LoVo (cell line): ENCODE data around the gene MAML2.

ENCODE experiments used
- DNase-seq: peaks from one replicate; pipeline ENCODE4 v3.0.0-alpha.2; 2016; ENCODE audit warnings: low spot score

The MAML2 gene

DNA sequence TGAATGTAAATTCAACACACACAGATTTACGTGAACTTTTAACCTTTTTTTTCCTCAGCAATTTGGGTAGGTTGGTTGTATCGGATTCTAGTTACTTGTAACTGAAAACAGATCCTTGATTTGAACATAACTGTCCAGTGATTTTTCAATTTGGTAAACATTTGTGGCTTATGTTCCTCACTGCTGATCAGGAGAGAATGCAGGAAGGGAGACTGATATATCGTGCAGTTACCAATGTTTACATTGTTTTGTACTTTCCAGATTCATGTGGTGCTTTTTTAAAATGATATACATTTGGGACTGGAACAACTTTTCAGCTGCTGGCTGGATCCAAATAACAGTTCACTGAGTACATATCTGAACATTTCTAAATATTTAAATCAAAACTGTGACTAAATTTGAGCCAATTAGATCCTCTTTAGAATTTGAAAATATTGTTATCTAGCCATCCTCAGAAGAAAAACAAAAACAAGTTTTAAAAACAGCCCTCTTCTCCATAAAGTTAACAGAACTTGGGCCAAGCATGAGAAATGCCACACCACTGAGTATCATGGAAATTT lies 334.8 kb downstream of the MAML2 start:
- no peak for DNase-seq

DNA sequence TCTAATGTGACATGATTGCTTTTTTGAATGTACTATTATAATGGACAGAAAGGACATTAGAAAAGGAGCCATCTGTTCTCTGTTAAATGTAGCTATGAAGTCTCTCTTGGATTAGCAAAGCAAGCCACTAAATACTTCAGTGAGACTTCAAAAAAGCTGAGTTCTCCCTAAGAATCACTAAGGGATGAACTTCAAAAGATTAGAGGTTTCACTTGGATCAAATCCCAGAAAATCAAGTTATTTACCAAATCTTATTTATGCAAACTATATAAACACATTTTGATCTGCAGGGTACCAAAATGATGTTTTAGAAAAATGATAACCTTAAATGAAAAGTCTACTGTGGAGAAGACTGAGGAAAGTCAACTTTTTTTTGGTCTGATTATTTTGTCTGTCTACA lies 337.0 kb downstream of the MAML2 start:
- DNase-seq, result no peak

DNA sequence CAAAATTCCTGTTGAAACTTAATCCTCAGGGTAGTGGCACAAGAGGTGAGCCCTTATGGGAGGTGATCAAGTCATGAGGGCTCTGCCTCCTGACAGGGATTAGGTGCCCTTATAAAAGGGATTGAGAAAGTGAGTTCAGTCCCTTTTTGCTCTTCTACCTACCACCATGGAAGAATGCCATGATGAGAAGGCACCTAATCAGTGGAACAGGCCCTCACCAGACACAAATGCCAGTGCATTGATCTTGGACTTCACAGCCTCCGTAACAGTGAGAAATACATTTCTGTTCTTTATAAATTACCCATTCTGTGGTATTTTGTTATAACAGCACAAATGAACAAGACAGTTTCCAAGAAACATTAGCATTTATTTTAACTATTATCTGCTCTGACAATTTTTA lies 338.1 kb downstream of the MAML2 start:
- DNase-seq, result no peak

DNA sequence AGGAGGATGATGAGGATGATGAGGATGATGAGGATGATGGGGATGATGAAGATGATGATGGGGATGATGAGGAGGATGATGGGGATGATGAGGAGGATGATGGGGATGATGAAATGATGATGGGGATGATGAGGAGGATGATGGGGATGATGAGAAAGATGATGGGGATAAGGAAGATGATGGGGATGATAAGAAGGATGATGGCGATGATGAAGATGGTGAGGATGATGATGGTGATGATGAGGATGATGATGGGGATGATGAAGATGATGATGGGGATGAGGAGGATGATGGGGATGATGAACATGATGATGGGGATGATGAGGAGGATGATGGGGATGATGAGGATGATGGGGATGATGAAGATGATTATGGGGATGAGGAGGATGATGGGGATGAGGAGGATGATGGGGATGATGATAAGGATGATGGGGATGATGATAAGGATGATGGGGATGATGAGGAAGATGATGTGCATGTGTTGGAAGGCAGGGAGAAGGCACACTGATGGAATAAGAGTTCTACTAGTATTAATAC lies 340.2 kb downstream of the MAML2 start:
- no peak for DNase-seq

DNA sequence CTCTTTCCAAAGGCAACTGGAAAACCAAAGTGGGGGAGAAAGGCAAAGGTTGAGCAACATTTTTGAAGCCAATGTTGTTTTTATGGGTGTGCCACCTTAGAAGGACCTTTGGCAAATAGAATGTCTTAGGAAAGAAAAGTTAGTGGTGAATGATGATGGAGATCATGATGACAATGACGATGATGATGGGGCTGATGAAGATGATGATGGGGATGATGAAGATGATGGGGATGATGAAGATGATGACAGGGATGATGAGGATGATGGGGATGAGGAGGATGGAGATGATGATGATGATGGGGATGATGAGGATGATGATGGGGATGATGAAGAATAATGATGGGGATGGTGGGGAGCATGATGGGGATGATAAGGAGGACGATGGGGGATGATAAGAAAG lies 340.7 kb downstream of the MAML2 start:
- DNase-seq, result no peak

DNA sequence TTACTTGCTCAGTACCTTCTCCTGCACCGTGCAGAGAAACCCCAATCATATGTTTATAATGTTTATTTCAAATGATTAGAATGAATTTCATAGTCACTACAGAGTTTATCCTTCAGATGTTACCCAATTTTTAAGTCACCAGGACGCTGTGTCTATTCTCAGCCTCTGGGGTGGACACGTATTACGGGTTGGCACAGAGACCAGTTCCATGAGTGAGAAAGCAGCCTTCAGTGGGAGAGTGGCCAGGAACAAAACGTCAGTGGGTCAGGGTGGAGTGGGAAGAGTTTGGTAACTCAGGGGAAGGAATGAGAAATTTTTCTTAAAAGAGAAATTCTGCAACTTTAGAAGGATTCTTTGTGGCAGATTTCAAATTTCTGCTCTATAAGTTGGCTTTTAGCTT lies 342.0 kb downstream of the MAML2 start:
- no peak for DNase-seq

DNA sequence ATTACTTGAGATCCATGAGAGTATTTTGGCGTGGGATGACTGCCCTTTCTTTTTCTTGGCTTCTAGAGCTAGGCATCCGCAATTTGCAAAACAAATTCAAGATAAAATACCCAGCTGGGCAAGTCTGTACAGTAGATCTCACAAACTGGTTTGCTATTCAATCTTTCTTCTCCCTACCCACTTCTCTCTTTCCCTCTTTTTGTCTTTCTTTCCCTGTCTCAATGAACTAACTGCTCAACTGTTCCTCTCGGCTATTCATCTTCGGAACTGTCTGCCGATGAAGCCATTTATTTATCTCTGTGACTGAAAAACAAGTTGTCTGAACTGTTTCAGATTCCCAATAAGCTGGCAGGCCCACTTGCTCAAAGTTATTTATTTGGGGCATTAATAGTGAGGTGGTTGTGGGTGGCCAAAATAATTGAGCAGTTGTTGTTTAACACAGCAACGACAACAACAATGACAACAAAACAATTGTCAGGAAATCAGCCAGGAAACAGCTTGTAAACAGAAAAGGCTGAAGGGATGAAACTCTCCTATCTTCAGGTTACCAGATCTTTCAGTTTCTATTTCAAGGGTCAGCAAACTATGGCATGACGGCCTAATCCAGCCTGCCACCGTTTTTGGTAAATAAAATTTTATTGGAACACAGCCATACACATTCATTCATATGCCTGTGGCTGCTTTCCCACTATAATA lies 343.1 kb downstream of the MAML2 start:
- DNase-seq, result no peak

DNA sequence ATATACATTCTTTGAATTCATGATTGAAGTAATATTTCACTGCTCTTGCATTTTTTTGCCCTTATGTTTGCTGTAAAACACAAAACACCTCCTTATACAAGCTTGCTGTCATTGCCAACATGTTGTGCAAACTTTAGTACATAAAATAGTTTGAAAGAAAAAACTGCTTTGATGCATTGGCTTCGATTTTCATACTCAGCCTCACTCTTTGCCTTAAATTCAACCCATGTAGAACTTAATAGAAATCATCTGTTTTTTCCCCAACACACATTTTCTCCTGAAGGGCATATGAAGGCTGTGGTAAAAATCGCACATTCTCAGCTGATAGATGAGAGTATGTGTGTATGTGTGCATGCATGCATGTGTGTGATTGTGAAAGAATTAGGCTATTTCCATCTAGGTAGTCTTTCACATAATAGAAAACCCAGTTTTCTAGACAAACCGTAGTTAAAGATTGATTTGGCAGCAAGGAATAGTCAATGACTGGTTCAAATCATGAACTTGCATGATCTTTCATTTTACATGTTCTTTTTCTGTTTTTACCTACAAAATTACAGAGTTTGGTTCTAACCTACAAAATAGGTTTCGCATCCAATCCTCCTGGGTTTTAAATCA lies 346.3 kb downstream of the MAML2 start:
- DNase-seq, result no peak

DNA sequence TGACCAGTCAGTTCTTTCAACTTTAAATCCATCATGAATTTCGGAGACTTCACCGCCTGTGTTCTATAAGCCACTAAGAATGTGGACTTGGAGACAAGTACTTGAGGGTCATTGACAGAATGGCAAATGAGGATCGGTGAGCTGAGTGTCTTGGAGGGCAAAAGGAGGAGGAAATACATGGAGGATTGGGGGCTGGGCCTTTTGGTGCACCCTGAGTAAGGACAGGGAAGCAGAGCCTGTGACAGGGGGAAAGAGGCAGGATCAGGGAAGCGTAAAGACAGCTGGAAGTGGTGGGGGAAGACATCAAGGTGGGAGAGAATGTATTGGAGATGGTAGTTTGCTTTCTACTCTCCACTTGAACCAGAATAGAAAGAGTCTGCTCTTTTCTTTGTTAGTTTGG lies 348.7 kb downstream of the MAML2 start:
- no peak for DNase-seq

DNA sequence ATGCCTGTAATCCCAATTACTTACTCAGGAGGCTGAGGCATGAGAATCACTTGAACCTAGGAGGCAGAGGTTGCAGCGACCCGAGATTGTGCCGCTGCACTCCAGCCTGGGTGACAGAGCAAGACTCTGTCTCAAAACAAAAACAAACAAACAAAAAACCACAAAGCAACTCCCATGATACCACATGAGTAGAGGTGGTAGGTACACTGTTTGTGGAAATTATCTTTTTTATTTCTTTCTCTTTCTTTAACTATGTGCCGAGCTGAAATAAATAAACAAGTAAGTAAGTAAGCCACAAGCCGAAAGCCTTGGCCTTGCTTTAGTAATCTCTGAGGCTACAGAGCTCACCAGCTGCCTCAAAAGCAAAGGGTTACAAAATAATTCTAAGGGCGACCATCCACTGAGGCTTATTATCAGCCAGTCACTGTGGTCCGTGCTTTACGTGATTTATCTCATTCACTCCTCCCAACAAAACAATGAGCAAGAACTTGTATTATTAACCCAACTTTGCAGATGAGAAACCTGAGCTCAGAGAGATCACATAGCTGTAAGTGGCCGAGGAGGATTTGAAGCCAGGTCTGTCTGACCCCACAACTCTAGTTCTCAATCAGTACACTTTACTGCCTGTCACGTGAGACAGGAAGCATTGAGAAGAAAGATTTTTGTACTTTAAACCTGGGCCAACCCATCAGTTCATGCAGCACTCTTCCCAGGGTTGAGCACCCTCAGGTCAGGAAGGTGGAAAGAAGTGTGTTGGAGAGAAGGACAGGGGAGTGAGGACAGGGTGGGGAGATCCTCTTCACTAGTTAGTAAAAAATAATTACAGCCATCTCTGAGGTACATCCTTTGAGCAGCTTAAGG lies 349.3 kb downstream of the MAML2 start:
- no peak for DNase-seq

DNA sequence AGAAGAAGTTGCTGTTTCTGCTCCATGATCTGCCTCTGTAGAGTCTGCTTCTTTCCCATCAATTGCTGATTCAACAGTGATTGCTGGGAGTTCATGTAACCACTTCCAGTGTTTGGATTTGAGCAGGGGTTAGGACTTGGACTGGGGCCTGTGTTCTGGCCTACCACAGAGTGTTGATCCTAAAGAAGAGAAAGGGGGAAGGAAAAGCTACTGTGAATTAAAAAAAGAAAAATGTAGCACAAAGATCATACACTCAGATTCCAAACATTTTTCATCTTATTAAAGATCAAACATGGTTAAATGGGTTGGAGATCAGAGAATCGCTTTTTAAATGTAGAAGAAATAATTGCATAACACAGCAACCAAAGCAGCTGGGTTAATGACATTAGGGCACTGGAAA lies 351.4 kb downstream of the MAML2 start:
- DNase-seq, result no peak

DNA sequence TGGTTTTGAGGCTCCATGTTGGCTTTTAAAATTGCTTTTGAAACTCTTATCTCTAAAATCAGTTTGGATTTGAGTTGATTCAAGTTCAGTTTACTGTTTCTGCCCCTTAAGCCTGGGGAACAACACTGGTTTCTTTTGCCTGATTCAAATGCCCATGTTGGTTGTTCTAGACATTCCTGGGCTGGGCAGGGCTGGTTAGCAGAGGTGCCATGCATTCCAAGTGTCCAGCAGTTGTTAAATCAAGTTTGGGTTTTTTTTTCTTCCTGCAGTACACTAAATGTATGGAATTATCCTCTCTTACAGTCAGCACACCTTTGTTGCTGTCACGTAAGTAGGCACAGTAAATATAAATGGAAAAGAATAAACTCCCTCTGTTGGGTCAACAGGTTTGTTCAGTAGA lies 351.9 kb downstream of the MAML2 start:
- peak; percentile 66 for DNase-seq

DNA sequence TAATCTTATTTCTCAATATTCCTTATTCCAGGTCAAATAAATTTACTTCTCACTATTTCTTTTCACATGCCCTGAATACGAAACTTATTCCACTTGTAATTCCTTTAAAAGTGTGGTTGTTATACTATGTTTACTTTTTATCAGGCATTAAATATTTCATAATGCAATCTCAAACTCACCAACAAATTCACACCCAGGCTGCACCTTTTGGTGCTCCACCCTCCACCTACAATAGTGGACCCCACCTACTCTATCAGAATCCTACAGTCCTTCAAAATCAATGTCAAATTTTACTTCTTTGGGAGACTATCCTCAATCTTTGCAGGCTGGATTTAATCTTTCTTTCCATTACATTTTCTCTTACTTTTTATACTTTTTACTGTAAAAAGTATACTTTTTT lies 353.2 kb downstream of the MAML2 start:
- no peak for DNase-seq

DNA sequence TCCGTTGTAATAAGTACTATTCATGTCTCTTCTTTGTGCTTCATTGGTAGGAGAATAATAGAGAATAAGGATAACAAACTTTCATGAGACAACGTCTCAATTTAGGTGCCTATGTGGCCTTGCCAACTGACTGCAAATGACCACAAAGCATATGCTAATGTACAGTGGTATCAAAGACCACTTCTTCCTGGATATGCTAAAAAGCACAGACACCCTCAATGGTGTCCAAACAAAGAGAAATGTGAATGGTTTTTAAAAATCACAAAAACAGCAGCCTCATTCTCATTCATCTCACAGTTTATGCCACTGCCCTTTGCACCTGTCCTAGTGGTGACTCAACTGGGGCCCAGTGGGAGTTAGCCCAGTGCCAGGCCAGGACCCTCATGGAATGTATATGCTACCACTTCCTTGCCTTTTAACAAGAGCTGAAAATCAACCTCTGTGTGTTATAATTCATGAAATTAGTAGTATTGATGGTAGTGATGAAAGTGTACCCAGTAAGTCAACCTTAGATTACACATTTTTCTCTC lies 353.9 kb downstream of the MAML2 start:
- DNase-seq, result no peak

DNA sequence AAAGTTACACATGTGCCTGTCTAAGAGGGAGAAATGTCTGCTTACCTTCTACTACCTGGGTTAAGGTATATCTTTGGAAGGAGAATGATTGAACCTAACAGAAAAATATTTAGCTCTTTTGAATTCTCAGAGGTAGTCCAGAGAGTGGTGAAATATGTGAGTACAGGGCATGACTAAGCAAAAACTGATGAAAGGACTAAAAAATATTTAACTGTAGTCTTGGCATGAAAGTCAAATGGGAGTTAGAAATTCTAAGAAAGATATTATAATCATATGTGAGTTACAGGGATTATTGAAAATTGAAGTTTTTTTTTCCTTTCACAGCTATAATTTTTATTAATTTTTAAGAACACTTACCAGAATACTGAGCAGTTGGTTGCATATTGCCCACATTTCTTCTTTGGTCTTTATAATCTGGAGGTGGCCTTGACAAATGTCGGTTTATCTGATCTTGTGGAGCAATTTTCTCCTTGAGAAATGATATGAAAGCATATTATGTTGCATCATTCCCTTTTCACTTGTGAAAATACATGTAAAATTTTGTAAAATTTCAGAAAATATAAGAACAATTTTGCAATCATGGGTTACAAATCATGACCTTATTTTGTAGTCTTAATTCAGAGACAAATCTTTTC lies 357.7 kb downstream of the MAML2 start:
- DNase-seq, result no peak

DNA sequence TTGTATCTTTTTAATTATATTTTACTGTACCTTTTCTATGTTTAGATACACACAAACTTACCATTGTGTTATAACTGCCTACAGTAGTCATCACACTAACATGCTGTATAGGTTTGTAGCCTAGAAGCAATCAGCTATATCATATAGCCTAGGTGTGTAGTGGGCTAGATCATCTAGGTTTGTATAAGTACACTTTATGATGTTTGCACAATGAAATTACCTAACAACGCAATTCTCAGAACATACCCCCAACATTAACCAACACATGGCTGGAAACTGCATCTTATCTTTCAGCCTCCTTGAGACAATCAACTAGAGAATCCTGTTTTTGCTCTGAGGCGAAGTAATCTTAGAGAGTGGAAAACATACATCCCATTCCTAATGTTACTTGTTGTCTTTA lies 358.9 kb downstream of the MAML2 start:
- DNase-seq, result no peak

DNA sequence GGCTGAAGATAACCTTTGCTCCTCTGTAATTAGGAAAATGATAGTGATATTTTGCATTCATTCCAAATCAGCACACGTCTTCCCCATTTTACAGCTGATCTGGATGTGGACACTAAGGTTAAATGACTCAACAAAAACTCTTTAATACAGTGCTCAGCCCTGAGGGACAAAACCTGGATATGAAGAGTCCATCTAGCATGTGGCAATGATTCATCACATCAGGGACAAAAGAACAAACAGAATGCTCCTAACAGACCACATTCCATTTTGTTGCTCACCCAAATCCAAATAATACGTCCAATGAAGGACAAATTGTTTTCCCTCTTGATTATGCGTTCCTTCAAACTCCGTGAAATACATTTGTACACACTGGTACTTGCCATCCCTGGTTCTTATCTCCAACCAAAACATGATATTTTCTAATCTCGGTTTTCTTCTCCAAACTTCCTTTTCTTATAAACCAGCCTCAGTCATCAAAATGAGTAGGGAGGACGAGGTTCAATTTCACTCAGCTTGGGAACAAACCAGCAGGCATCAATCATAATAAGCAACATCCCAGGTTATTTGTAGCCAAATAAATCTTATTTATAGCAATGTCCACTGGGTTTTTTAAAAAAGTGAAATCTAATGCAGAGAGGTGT lies 365.3 kb downstream of the MAML2 start:
- DNase-seq, result peak; percentile 50

DNA sequence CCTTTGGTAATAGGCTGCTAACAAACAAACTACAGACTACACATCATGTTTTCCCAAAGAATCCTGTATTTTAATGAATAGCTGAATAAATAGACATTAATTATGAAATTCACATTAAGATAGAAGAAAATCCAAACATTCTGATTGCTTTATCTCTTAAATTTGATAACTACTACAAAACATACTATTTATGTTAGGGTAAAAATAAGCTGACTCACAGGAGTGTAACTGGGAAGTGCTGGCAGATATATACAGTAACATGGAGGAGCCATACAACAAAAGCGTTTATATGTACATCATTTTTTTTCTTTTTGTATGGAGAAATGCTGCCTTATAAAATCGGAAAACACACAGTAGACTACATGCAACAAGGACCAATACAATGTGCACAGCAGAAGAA lies 366.4 kb downstream of the MAML2 start:
- no peak for DNase-seq

DNA sequence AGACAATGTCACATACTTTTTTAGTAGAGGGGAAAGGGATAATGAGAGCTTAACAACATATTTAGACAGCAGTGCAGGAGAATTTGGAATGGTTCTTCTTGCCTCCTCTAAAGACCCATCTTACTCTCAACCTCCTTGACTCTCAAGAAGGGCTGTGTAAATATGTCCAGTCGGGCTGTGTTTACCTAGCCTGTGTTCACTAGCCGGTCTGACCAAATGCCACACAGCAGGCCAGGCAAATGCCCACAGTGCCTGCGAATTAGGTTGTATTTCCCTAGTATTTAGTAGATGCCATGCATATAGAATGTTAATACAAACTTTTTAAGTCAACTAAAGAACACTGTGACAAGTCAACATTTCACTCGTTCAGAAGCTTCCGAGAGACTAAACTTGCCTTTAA lies 367.7 kb downstream of the MAML2 start:
- no peak for DNase-seq

DNA sequence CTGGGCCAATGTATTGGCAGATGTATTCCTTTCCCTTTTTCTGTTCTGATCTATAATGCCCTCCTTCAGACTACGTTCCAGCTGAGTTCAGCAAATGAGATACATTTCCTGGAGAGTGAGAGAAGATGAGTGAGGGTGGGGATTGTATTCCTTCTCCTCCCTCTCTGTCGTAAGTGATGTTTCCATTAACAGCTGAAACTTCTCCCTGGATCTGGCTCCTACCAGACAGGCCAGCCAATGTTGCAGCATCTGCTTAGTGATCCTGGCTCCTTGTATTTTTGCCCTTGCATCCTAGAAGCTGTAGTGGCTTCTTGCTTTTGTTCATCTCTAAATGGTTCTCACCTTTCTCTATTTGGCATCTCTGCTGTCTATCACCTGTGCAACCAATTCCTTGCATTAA lies 370.9 kb downstream of the MAML2 start:
- DNase-seq, result no peak

DNA sequence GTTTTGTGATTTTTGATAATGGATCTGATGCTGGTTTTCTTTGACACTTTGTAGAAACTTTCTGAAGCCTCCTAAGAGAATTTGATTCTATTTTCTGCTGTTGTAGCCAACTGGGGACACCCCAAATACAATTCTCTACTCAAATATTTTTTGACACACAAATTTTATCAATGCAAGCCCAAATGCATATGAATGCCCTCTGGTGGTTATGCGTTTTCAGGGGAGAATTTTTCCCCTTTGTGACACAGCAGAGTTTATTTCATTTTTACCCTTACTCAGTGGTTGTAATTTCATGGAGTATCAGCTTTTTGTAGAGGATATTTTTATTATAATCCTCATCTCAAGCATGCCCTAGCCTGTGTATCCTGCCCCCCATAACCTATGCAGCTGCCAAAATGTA lies 374.4 kb downstream of the MAML2 start:
- no peak for DNase-seq
